HG02610 (cell line): ENCODE data around the gene ATP5MC2.
A peak's percentile ranks its signal among the peaks of the same experiment; 100 is the strongest.
"Not testable (repeated sequence)": the region's sequence is repeated elsewhere in the genome, so short reads cannot be mapped to it uniquely, and the experiment has no call there.

Experiments used
- ATAC-seq: cut with Tn5 transposase; IDR thresholded peaks from one replicate; pipeline ENCODE4 v1.9.1; 2021; ENCODE audit warnings: mild to moderate bottlenecking, moderate library complexity; ENCODE audit not compliant: unreplicated experiment

The ATP5MC2 gene

DNA sequence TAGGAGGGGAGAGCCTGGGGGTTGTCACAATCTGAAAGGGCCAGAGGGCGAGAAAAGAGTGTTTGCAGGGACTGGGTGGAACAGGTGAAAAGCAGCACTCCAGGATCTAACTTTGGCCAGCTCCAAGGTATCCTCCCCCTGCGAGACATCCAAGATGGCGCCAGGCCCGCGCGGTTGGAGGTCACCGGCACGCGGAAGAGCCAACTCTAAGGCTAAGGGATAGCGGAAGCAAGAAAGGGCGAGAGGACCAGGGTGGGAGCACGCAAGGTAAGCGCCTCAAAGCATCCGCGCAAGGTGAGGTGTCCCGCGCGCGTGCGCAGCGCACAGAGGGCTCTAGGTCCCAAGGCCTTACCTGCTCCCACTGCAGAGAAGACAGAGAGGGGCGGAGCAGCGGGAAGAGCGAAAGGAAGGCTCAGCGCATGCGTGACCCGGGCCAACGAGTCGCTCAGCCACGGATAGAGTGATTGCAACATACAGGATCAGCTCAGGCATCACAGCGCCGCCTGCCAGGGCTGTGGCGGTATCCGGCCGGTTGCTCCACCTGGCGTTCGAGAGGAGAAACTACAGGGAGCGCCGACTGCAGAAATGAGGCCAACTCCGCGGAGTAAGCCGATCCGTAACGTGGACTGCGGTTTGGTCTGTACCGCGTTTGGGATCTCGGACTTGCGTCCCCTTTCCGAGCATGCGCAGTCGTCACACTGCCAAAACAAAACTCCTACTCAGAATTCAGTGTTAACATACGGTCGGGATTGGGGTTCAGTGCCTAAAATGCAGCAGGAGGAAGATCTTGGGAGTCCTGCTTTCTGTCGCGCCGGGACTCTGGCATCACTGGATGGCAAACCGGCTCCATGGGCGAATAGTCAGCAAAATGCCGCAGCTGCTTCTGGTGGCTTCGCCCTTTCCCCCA lies at the start of gene ATP5MC2:
ATP5MC2 (minus strand) TSS at position 383 of the 907 bp plus-strand sequence. CDS start 3,469 bp downstream, outside the sequence.
- peak; percentile 96 for ATAC-seq

DNA sequence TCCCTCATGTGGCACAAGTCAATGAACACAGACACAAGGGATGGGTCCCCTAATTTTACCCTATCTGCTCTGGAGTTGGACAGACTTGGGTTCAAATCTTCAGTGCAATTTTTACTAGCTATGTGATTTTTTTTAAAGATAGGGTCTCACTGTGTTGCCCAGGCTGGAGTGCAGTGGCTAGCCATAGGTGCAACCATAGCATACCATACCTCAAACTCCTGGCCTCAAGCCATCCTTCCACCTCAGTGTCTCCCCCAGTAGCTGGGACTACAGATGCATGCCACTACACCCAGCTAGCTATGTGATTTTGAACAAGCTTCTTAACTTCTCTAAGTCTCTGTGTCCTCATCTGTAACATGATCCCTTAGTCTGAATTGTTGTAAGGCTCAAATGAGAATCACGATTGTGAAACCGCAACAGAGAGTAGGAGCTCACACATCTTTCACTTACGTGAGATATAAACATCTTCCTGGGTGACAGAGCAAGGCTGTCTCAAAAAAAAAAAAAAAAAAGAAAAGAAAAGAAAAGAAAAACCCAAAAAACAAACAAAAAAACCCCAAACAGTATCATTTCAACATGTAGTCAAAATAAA lies 46.7 kb upstream of the ATP5MC2 start:
- no peak for ATAC-seq

DNA sequence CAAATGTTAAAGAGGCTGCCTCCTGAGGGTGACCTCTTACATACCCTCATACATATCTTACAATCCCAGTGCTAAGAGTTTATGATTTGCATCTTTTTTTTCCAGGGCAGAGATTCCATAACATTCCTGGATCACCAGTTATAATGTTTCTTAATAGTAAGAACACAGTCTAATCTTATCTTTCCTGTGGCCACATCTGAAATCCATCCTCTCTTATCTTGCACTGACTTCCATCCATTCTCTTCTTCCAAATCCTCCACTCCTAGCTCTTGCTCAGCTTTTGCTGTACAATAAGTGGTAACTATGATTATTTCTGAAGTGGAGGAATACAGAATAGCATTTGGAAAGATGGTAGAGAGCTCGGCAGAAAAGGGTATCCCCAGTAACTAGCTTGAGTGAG lies 45.1 kb upstream of the ATP5MC2 start:
- no peak for ATAC-seq

DNA sequence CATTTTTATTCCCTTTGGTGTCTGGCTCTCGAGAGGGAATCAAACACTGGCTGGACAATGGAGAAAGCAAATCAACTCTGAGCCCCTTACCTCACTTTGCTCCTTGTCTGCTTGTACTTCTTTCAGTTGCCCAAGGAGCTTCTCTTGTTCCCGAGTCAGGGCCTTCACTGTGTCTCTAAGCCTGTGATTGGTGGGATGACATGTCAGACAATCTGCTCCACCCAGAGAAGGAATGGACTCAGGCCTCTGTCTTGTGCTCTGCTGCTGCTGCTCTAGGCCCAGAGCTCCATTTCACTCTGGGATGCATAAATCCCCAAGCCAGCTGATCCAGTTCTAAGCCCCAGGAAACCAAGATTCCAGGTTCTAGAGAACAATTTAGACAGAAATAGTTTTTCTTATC lies 43.8 kb upstream of the ATP5MC2 start:
- no peak for ATAC-seq

DNA sequence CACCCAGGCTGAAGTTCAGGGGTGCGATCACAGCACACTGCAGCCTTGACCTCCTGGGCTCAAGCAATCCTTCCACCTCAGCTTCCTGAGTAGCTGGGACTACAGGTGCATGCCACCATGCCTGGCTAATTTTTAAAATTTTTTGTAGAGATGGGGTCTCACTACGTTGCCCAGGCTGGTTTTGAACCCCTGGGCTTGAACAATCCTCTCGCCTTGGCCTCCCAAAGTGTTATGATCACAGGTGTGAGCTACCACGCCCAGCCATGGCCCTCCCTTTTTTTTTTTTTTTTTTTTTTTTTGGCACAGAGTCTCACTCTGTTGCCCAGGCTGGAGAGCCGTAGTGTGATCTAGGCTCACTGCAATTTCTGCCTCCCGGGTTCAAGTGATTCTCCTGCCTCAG lies 42.7 kb upstream of the ATP5MC2 start:
- not testable (repeated sequence) for ATAC-seq

- no peak for ATAC-seq
Observed at GRCh38 chr12:53717319-53717718, 41.4 kb upstream of the ATP5MC2 start.

DNA sequence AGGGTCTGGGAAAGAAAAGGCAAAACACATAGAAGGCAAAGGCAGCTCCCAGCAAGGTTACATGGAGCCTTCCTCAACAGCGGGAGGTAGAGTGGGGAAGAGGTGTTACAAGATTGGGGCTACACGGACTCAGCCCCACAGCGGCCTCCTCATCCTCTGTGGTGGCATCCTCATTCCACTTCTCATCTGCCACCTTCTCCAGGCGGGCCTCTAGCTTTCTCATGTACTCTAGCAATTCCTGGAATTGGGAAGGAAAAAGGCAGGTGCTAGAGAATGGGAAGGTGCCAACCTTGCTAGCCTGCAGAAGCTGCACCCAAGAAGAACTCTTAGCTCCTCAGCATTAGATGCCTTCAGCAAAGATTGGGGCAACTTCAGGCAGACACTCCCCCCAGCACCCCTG lies 38.1 kb upstream of the ATP5MC2 start:
- ATAC-seq: no peak

- ATAC-seq: no peak
Observed at GRCh38 chr12:53713516-53713915, 37.6 kb upstream of the ATP5MC2 start.

DNA sequence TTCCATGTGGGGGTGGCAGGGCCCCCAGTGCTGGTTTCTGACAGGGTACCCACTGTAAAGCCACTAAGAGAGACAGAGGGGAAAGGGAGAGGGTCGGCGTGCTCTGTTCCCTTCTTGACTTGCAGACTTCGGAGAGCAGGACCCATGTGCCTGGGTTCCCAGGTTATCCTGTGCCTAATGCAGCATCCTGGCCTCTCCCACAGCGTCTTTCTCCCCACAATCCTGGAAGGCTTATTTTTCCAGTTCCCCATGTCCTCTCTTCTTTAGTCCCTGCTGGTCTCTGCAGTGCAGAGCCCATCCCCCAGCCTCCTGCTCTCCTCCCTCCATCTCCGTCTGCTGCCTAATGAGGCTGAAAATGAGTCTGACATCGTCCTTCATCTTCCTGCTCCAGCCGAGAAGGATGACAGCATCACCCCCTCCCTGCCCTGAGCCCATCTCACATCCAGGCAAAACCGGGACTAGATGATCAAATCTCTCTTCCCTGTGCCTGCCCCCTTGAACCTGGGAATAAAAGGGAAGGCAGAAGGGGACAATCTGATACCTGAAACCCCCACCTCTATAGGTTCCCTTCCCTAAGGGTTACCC lies 36.3 kb upstream of the ATP5MC2 start:
- no peak for ATAC-seq

DNA sequence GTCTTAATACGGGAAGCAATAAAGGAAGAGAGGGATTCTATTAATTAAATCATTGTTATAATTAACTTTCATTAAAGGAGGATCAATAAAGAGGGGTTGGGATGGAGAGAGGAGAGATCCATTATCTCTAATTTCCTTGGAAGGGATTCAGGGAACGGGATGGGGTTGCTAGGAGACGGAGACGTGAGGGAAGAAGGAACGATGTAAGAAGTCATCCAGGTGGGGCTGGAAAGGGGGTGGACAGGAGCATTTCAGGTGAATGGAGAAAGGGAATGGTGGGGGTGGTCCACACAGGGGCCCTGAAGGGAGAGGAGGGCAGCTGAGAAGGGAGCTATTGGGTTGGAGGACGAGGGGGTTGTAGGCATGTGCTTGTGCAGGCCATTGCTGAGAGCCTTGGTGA lies 34.2 kb upstream of the ATP5MC2 start:
- no peak for ATAC-seq

- no peak for ATAC-seq
Observed at GRCh38 chr12:53709671-53710070, 33.8 kb upstream of the ATP5MC2 start.

DNA sequence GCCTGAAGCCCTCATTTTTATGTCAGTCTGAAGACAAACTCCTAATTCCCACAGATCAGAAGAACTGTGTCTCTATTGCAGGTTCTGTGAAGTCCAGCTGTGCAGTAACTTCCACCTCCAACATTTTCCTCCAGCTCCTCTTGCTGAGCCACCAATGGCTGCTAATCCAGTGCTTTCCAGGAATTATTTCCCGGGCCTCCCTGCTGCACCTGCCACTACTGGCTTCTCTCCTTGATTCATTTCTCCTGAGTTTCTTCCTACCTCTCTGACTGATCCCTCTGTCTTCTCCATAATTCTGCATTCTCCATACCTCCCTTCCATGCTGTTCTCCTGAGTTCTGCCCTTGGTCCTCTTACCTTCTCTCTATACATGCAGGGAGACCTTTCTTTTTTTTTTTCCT lies 30.2 kb upstream of the ATP5MC2 start:
- no peak for ATAC-seq

DNA sequence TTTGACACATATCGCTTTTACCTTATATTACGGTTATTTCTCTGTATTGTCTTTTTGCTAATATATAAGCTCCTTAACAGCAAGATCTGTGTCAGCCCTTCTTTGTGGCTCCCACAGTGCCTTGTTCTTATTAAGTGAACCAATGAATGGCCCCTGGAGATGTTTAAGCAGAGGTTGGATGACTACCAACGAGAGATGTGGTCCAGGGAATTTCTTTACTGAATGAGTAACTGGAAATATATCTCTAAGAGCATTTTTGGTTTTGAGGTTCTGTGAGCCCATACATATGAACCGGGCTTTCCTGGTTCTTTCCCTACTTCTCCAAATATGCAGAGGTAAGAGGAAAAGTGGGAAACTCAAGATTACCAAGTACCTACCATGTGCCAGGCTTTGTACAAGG lies 27.9 kb upstream of the ATP5MC2 start:
- no peak for ATAC-seq

DNA sequence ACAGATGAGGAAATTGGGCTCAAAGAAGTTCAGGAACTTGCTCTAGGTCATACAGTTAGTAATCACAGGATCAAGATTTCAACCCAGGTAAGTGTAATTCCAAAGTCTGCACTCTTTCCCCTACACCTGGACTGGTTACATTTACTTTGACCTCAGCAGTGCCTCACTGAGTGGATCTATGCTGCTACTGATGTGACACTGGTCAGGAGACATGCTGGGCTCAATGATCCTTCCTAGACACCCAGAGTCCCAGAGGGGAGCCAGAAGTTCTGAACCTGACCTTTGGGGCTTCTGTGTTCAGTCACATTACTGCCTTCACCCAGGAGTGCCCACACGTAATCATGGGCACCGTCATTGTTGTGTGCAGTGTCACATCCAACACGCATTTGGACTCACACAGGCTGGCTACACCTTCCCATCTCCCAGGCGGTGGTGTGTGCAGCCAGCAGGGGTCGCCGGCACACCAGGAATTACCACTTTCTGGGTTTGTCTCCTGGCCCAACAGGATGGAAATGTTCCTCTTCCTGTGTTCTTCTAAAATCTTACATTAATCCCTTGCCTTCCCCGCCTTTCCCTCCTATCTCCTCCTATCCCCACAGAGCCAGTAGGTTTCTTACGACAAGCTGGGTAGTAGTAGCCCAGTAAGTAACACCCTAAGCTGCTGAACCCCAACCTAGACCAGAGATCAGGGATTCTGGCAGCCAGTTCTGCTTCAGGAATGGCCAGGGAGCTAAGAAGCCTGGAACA lies 25.8 kb upstream of the ATP5MC2 start:
- ATAC-seq: peak; percentile 76

GRCh38 chr12:53700567-53700966 lies 24.7 kb upstream of the ATP5MC2 start:
- no peak for ATAC-seq

DNA sequence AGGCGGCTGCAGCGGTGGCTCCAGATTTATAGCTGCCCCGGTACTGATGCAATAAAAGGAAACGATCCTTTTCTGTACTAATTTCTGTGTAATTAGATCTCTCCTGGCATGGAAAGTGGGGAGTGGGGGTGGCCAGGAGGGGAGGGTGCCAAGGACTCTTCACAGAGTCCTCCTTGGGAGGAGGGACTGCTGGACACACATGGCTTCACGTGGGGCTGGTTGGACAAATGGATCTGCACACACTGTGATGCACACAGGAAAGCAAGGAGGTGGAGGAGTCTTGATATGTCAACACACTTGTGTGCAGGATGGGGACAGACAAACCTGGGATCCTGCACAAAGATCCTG lies 23.8 kb upstream of the ATP5MC2 start:
- no peak for ATAC-seq

DNA sequence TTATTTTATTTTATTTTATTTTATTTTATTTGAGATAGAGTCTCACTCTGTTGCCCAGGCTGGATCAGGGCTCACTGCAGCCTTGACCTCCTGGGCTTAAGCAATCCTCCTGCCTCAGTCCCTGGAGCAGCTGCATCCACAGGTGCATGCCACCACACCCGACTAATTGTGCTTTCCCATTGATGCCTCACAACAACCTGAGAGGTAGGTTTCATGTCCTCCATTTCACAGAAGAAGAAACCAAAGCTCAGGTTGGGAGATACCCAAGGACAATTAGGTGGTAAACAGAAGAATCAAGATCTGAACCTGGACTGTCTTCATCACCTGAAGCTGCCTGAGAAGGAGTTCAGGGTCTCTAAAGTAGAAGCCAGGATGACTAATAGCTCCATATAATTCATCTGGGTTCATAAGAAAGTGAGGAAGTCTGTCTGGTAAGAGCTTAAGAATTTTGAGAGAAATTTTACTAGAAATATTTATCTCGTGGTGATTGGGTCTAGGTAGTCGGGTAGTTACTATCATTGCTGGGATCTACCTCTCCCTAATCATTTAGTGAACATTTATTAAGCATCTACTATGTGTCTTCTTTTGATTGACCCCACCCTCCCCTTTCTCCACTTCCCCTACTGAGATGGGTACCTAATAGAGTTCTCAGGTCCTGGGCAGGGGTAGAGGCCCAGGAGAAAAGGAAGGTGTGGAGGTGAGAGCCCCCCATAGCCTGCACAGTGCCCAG lies 23.2 kb upstream of the ATP5MC2 start:
- ATAC-seq: no peak

GRCh38 chr12:53696655-53697331 lies 20.9 kb upstream of the ATP5MC2 start:
- ATAC-seq: no peak

- peak; percentile 67 for ATAC-seq
Observed at GRCh38 chr12:53696285-53696654, 20.4 kb upstream of the ATP5MC2 start.
